Type B pancreatic cell (in vitro differentiated cells): ENCODE measurements around the gene TTC9C. TPM values are rescaled to one million over a fixed set of nuclear protein-coding genes. Genes with fewer than 3 reads are reported as not detected.
A peak's percentile ranks its signal among the peaks of the same experiment; 100 is the strongest.

Experiments
- DNase-seq: peaks from one replicate; pipeline ENCODE4 v3.0.0; 2021; ENCODE audit warnings: mixed read lengths; ENCODE audit not compliant: unreplicated experiment; ENCODE audit errors: extremely low spot score
- H3K27ac Mint-ChIP-seq: 2 replicates; pipeline ENCODE4 v1.8.0; 2021; ENCODE audit warnings: mild to moderate bottlenecking, mixed read lengths
- H3K27me3 Mint-ChIP-seq: 2 replicates; pipeline ENCODE4 v1.8.0; 2021; ENCODE audit warnings: mixed read lengths
- H3K36me3 Mint-ChIP-seq: 2 replicates; pipeline ENCODE4 v1.8.0; 2021; ENCODE audit warnings: mixed read lengths
- H3K4me1 Mint-ChIP-seq: one replicate; pipeline ENCODE4 v1.8.0; 2021; ENCODE audit warnings: mixed read lengths; ENCODE audit not compliant: unreplicated experiment
- H3K4me3 Mint-ChIP-seq: 2 replicates; pipeline ENCODE4 v1.8.0; 2021; ENCODE audit warnings: mild to moderate bottlenecking, mixed read lengths
- H3K9me3 Mint-ChIP-seq: 2 replicates; pipeline ENCODE4 v1.8.0; 2021; ENCODE audit warnings: mixed read lengths
- total RNA-seq: library from RNA; stranded (reverse); gene quantifications from 2 replicates; pipeline ENCODE4 v1.2.1, GENCODE V29; 2021; ENCODE audit warnings: low replicate concordance
- TF ChIP-seq, protein P1 (sequence below): fragments of 200-600 bp; sonication (generic); conservative IDR thresholded peaks from 2 replicates; pipeline ENCODE4 v1.5.0; 2021; ENCODE audit warnings: antibody characterized with exemption, mild to moderate bottlenecking

TTC9C gene
- total RNA-seq, 1 donor from 2014 or later, result 39.0 TPM

DNA sequence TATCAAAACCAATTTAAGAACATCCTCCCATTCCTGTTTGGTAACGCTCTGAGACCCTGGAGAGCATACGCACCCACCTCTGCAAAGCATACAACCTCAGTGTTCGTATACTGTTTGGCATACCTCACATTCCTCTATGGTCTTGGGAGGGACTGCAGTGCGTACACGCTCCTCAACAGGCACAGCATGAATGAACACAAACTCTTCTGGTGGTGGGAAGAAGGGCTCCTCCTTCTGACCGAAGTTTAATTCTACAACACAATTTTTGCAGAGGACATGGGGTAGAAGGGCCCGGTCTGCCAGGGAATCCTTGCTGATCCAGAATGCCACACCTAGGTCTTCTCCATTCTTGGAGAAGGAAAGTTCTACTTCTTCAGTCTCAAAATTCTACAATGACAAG, 6.3 kb upstream of the TTC9C start:
- H3K36me3 Mint-ChIP-seq, result peaks cover 60% of the 10 kb centered on the region
- H3K4me1 Mint-ChIP-seq, result peaks cover 38% of the 10 kb centered on the region
- H3K27me3 Mint-ChIP-seq, result no peaks in the 10 kb centered on the region
- peak overlapping the region; percentile 51 for H3K4me3 Mint-ChIP-seq
- peak overlapping the region; percentile 86 for H3K27ac Mint-ChIP-seq
- H3K9me3 Mint-ChIP-seq, result no peaks in the 10 kb centered on the region
- DNase-seq, result no peak
- TF ChIP-seq, protein P1, sequence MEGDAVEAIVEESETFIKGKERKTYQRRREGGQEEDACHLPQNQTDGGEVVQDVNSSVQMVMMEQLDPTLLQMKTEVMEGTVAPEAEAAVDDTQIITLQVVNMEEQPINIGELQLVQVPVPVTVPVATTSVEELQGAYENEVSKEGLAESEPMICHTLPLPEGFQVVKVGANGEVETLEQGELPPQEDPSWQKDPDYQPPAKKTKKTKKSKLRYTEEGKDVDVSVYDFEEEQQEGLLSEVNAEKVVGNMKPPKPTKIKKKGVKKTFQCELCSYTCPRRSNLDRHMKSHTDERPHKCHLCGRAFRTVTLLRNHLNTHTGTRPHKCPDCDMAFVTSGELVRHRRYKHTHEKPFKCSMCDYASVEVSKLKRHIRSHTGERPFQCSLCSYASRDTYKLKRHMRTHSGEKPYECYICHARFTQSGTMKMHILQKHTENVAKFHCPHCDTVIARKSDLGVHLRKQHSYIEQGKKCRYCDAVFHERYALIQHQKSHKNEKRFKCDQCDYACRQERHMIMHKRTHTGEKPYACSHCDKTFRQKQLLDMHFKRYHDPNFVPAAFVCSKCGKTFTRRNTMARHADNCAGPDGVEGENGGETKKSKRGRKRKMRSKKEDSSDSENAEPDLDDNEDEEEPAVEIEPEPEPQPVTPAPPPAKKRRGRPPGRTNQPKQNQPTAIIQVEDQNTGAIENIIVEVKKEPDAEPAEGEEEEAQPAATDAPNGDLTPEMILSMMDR, result peak; percentile 32

DNA sequence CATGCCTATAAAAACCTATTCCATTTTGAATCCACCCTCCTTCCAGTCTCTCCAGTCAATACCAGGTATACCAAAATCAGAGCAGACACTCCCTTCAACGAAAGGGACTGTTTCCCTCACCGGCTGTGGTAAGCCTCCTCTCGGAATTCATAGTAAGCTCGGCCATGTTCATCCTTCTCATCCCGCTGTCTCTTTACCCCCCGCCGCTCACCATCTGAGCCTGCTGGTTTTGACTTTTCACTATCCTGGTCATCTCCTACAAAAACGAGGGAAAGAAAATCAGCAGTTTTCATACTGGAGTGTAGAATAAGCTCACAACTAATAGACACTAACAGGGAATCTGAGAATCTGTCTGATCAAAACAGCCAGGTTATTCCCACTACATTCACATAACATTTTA, 4.1 kb upstream of the TTC9C start:
- peaks cover 39% of the 10 kb centered on the region for H3K4me1 Mint-ChIP-seq

DNA sequence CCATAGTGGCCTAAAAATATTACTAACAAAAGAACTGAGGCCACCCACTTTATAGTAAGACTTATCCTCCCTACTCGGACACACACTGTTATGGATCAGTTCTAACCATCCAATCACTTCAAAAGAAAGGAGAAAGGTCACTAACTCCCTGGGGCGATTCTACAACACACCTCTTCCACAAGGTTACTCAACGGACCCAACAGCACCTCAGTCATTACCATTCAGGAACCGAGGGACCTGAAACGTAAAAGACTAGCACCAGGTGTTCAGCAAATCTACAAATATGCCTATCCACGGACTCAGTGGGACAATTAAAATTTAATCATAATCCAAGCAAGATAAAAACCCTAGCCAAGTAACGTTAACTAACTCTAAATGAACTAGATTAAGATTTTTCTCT, 2.6 kb upstream of the TTC9C start:
- Mint-ChIP-seq H3K4me1 (peaks cover 39% of the 10 kb centered on the region), H3K4me3 (peak overlapping the region; percentile 95), H3K27me3 (no peaks in the 10 kb centered on the region), H3K36me3 (peaks cover 39% of the 10 kb centered on the region), H3K9me3 (no peaks in the 10 kb centered on the region), H3K27ac (peak overlapping the region; percentile 93)
- DNase-seq, result no peak
- TF ChIP-seq, protein P1, result no peak

More for the DNA sequence above, 4.1 kb upstream of the TTC9C start:
- Mint-ChIP-seq H3K9me3 (no peaks in the 10 kb centered on the region), H3K27me3 (no peaks in the 10 kb centered on the region), H3K36me3 (peaks cover 49% of the 10 kb centered on the region), H3K27ac (peak overlapping the region; percentile 93), H3K4me3 (peak overlapping the region; percentile 95)
- TF ChIP-seq, protein P1, result no peak
- no peak for DNase-seq

DNA sequence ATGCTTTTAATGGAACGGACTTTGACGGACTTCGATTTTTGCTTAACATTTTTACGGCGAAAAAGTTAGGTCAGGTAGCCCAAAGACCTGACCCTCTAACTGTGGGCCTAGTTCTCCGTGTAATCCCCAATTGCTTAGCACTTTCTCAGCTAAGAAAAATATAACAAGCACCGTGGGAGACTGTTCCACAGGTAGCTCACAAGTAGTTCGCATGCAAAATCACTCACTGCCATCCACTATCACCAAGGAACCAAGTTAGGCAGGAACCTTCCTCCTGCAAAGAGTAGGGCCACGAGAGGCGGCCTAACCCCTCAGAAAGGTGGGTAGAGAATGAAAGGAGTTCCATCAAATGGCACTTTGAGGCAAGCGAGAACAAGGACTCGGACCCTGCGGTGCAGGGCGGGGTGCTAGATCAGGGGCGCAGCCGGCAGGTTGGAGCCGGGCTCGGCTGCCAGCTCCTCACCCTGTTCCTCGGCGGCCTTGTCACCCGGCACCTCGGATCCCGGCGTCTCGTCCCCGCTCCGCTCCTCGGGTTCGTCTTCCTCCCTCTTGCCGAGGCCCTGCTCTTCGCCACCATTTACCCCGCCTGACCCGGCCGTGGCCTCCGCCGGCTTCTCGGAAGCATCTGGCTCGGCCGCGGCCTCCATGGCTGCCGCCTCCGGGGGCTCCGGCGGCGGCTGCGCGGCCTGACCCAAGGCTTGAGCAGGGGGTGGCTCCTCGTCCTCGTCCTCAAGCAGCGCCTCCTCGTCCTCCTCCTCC, 2.0 kb upstream of the TTC9C start:
- peaks cover 33% of the 10 kb centered on the region for H3K36me3 Mint-ChIP-seq

DNA sequence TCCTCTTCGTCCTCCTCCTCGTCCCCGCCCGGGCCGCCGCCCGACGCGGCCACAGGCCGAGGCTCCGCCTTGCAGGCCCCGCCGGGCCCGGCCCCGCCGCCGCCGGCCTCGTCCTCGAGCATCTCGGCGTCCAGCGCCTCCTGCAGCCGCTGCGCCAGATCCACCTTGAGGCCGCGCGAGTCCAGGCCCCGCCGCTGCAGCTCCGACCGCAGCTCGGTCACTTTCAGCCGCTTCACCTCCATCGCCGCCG, 1.4 kb upstream of the TTC9C start:
- Mint-ChIP-seq H3K27me3 (no peaks in the 10 kb centered on the region), H3K36me3 (peaks cover 28% of the 10 kb centered on the region), H3K27ac (no peak overlapping the region), H3K9me3 (no peaks in the 10 kb centered on the region), H3K4me1 (peaks cover 37% of the 10 kb centered on the region), H3K4me3 (peak overlapping the region; percentile 95)
- no peak for DNase-seq
- TF ChIP-seq, protein P1, result no peak

More for the DNA sequence above, 2.0 kb upstream of the TTC9C start:
- no peak for DNase-seq
- Mint-ChIP-seq H3K27me3 (no peaks in the 10 kb centered on the region), H3K4me1 (peaks cover 39% of the 10 kb centered on the region), H3K27ac (peak overlapping the region; percentile 93), H3K4me3 (peak overlapping the region; percentile 95), H3K9me3 (no peaks in the 10 kb centered on the region)
- TF ChIP-seq, protein P1, result no peak
